ENCODE data around the gene SCFD2. TPM values are rescaled to one million over a fixed set of nuclear protein-coding genes. Genes with fewer than 3 reads are reported as not detected.

Gene SCFD2
- total RNA-seq, 1 experiment from 2014 or later = 12.4 TPM

DNA sequence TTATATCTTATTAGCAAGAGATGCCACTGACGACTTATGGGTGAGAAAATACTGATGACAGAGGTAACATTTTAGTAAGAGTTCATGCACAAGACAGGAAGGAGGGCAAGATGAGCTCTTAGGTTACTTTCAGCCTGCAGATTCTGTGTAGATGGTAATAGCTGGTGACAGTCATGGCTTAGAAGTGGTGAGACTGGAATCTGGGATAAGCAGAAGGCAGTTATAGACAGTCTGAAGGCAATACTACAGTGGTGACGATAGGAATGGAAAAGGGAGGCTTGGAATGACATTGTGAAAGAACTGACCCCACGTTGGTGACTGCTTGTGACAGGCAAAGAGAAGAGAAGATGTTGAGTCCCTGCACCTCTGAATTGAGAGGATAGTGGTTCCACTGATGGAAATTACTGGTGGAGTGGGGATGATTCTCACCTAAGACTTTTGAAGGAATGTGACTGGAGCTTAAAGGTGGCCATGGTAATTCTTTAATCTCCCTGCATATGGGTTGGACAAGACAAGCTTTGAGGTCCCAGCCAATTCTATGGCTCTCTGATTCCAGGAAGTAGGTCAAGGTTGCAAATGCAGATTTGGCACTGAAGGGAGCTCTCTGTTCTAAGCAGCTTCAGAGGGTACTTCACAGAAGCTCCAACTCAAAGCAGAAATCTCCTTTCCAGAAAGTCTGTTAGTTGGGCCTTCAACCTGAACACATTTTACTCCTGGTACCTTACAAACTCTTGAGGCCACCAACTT is 404.0 kb downstream of the SCFD2 start:
- peaks cover 14% of the 10 kb centered on the region for H3K4me1 Mint-ChIP-seq
- H3K9me3 Mint-ChIP-seq = peaks cover 5% of the 10 kb centered on the region
- no peaks in the 10 kb centered on the region for H3K27me3 Mint-ChIP-seq (ENCODE audit: low read depth)
- ChIA-PET CTCF (interaction anchor here (0.9 to 1.3 kb wide), 2 partner anchors 50 to 53 kb away, joined by 3 to 4 read pairs; no protein-coding TSS in a partner anchor), POLR2A (no interaction called here)
- no peaks in the 10 kb centered on the region for H3K36me3 Mint-ChIP-seq
- no peak for TF ChIP-seq ZNF425 (CRISPR knock-in tag; conservative IDR thresholded peaks at IDR 0.05)
- no peak for TF ChIP-seq MYBL2 (CRISPR knock-in tag; IDR thresholded peaks at IDR 0.05)
- no peak for TF ChIP-seq GABPB1 (CRISPR knock-in tag; IDR thresholded peaks at IDR 0.05)
- TF ChIP-seq, protein P1, sequence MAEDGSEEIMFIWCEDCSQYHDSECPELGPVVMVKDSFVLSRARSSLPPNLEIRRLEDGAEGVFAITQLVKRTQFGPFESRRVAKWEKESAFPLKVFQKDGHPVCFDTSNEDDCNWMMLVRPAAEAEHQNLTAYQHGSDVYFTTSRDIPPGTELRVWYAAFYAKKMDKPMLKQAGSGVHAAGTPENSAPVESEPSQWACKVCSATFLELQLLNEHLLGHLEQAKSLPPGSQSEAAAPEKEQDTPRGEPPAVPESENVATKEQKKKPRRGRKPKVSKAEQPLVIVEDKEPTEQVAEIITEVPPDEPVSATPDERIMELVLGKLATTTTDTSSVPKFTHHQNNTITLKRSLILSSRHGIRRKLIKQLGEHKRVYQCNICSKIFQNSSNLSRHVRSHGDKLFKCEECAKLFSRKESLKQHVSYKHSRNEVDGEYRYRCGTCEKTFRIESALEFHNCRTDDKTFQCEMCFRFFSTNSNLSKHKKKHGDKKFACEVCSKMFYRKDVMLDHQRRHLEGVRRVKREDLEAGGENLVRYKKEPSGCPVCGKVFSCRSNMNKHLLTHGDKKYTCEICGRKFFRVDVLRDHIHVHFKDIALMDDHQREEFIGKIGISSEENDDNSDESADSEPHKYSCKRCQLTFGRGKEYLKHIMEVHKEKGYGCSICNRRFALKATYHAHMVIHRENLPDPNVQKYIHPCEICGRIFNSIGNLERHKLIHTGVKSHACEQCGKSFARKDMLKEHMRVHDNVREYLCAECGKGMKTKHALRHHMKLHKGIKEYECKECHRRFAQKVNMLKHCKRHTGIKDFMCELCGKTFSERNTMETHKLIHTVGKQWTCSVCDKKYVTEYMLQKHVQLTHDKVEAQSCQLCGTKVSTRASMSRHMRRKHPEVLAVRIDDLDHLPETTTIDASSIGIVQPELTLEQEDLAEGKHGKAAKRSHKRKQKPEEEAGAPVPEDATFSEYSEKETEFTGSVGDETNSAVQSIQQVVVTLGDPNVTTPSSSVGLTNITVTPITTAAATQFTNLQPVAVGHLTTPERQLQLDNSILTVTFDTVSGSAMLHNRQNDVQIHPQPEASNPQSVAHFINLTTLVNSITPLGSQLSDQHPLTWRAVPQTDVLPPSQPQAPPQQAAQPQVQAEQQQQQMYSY (CRISPR knock-in tag; IDR thresholded peaks at IDR 0.05) = no peak
- TF ChIP-seq, protein P2, sequence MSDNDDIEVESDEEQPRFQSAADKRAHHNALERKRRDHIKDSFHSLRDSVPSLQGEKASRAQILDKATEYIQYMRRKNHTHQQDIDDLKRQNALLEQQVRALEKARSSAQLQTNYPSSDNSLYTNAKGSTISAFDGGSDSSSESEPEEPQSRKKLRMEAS (CRISPR knock-in tag; IDR thresholded peaks at IDR 0.05) = no peak
- no peak for TF ChIP-seq IRF2 (CRISPR knock-in tag; IDR thresholded peaks at IDR 0.05; ENCODE audit: borderline replicate concordance, low read depth)
- no peak for TF ChIP-seq JAZF1 (CRISPR knock-in tag; IDR thresholded peaks at IDR 0.05)
- no peak for TF ChIP-seq ZNF138 (CRISPR knock-in tag; conservative IDR thresholded peaks at IDR 0.05)
- no peak for TF ChIP-seq EMX1 (CRISPR knock-in tag; IDR thresholded peaks at IDR 0.05)
- TF ChIP-seq ATF1 (CRISPR knock-in tag; IDR thresholded peaks at IDR 0.05) = no peak
- H3K4me3 Mint-ChIP-seq = no peak overlapping the region
- no peak overlapping the region for H3K27ac Mint-ChIP-seq
- no peak for ATAC-seq
- no peak for DNase-seq (ENCODE audit: low spot score)

GRCh38 chr4:52959541-52959940 is 406.3 kb downstream of the SCFD2 start:
- Mint-ChIP-seq H3K36me3 (no peaks in the 10 kb centered on the region), H3K9me3 (0 out of 2 replicates have a peak, but pooled peaks cover 3% of the 10 kb centered on the region), H3K4me1 (peaks cover 21% of the 10 kb centered on the region), H3K27me3 (ENCODE audit: low read depth) (no peaks in the 10 kb centered on the region), H3K4me3 (no peak overlapping the region), H3K27ac (no peak overlapping the region)
- no peak for DNase-seq (ENCODE audit: low spot score)
- TF ChIP-seq ZNF263 (CRISPR knock-in tag; IDR thresholded peaks at IDR 0.05; ENCODE audit: low read depth) = no peak
- no peak for TF ChIP-seq SMAD3 (CRISPR knock-in tag; IDR thresholded peaks at IDR 0.05; ENCODE audit: borderline replicate concordance)
- TF ChIP-seq CTCF (IDR thresholded peaks at IDR 0.05) = no peak
- no peak for TF ChIP-seq ZNF671 (CRISPR knock-in tag; IDR thresholded peaks at IDR 0.05)
- TF ChIP-seq OVOL2 (CRISPR knock-in tag; IDR thresholded peaks at IDR 0.05; ENCODE audit: borderline replicate concordance) = no peak
- no peak for TF ChIP-seq FOXP1 (CRISPR knock-in tag; IDR thresholded peaks at IDR 0.05; ENCODE audit: borderline replicate concordance)
- no peak for TF ChIP-seq IRF1 (CRISPR knock-in tag; IDR thresholded peaks at IDR 0.05)
- no peak for TF ChIP-seq HMGA2 (CRISPR knock-in tag; IDR thresholded peaks at IDR 0.05)
- no peak for TF ChIP-seq ATF1 (CRISPR knock-in tag; IDR thresholded peaks at IDR 0.05)
- TF ChIP-seq FOXJ3 (CRISPR knock-in tag; IDR thresholded peaks at IDR 0.05; ENCODE audit: borderline replicate concordance) = no peak
- no peak for TF ChIP-seq ZNF425 (CRISPR knock-in tag; conservative IDR thresholded peaks at IDR 0.05)
- no peak for TF ChIP-seq MXD4 (CRISPR knock-in tag; IDR thresholded peaks at IDR 0.05; ENCODE audit: borderline replicate concordance)
- no peak for TF ChIP-seq SOX15 (CRISPR knock-in tag; IDR thresholded peaks at IDR 0.05)
- TF ChIP-seq ZNF232 (CRISPR knock-in tag; IDR thresholded peaks at IDR 0.05) = no peak
- no peak for TF ChIP-seq TEAD4 (CRISPR knock-in tag; IDR thresholded peaks at IDR 0.05)
- ChIA-PET CTCF (interaction anchor here (1.0 kb wide), 1 partner anchor 23 kb away, joined by 3 read pairs; no protein-coding TSS in a partner anchor), POLR2A (no interaction called here)
- ATAC-seq = no peak

Measured in WTC11 (cell line).